Prostate gland (tissue), 2 donors: ENCODE results near the gene SERINC2. TPM values are rescaled to one million over a fixed set of nuclear protein-coding genes. Genes with fewer than 3 reads are reported as not detected.

ENCODE experiments used
- DNase-seq: peaks from one replicate; pipeline ENCODE4 v3.0.0-alpha.2; 2019; ENCODE audit warnings: low spot score
- H3K27ac ChIP-seq, 2 donors: fragments of 200-600 bp; sonication (generic); 2 replicates each; pipeline ENCODE4 v1.5.1; 2017 to 2019
- H3K27me3 ChIP-seq: fragments of 200-600 bp; sonication (generic); replicated peaks from 2 replicates; pipeline ENCODE4 v1.5.1; 2019; ENCODE audit not compliant: insufficient read depth
- H3K36me3 ChIP-seq, 2 donors: fragments of 200-600 bp; sonication (generic); 1 replicate in 1 of 2; 2 replicates in 1 of 2; pipeline versions ENCODE4 v1.5.1 to v1.8.1; 2017 to 2019
- H3K4me1 ChIP-seq: fragments of 200-600 bp; sonication (generic); replicated peaks from 2 replicates; pipeline ENCODE4 v1.5.1; 2019
- H3K4me3 ChIP-seq, 2 donors: fragments of 200-600 bp; sonication (generic); 2 replicates each; pipeline ENCODE4 v1.5.1; 2017 to 2019
- H3K9me3 ChIP-seq: fragments of 200-600 bp; sonication (generic); 2 replicates; pipeline ENCODE4 v1.5.1; 2017
- CTCF ChIP-seq, 4 experiments: fragments of 200-600 bp in 2 of 4; fragments of 450-650 bp in 2 of 4; sonication (generic) in 2 of 4; IDR thresholded peaks; 1 replicate in 3 of 4; 2 replicates in 1 of 4; pipeline ENCODE4 v1.5.1; 2016 to 2019; ENCODE audit warnings: antibody characterized with exemption in 4 of 4, mild to moderate bottlenecking in 2 of 4, moderate library complexity in 2 of 4
- POLR2A ChIP-seq: fragments of 450-650 bp; IDR thresholded peaks from one replicate; pipeline ENCODE4 v1.6.1; 2016; ENCODE audit warnings: antibody characterized with exemption, mild to moderate bottlenecking
- POLR2AphosphoS5 ChIP-seq: sonication (generic); formaldehyde crosslinking; IDR thresholded peaks from one replicate; pipeline ENCODE4 v1.6.1; 2017; ENCODE audit warnings: antibody characterized with exemption
- WGBS: methylation state at CpG from one replicate; pipeline ENCODE4 v1.1.5; 2018; 5-methylcytosine and 5-hydroxymethylcytosine counted together
- intact Hi-C: fragments of 100-400 bp; cut with DNase I; formaldehyde crosslinking; loops from one replicate; pipeline ENCODE4 v1.14.2; 2022
- total RNA-seq, 2 donors: library from RNA; depleted of rRNA; stranded (reverse); fragments of >200 nt; gene quantifications; one replicate each; pipeline ENCODE4 v1.1.0, GENCODE V29; 2016

Gene SERINC2
- total RNA-seq, 2 donors from 2014 or later, result 76.1 to 110 TPM

GRCh38 chr1:31439276-31439675 lies 26.3 kb downstream of the SERINC2 start:
- Histone ChIP-seq H3K27ac (no peak overlapping the region), H3K4me1 (no peaks in the 10 kb centered on the region), H3K36me3 (no peaks in the 10 kb centered on the region), H3K4me3 (no peak overlapping the region), H3K9me3 (no peaks in the 10 kb centered on the region), H3K27me3 (no peaks in the 10 kb centered on the region)
- DNase-seq, result no peak
- WGBS, result 84% methylated on average over 3 of the region's 3 CpGs
- intact Hi-C loops, result no loop called here
- no peak for TF ChIP-seq POLR2AphosphoS5
- TF ChIP-seq POLR2A, result no peak
- no peak for TF ChIP-seq CTCF (IDR thresholded peaks at IDR 0.05)

DNA sequence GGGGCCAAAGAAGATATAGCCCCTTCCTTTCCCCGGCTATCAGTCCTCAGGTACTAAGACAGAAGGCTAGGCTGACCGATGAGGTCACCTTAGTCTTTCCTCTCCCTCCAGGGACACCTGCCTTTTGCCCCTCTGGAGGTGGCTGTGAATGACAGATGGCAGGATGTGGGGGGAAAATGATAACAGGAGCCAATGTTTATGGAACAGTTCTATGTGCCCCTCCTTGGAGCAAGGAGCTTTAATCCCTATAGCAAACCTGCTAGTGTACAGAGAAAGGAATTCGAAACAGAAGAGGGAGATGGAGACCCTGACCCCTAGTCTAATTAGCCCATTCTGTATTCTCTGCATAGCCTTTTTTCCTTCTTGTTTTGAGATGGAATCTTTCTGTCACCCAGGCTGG lies 28.1 kb downstream of the SERINC2 start:
- 88% methylated on average over 3 of the region's 3 CpGs for WGBS
- Histone ChIP-seq H3K36me3 (no peaks in the 10 kb centered on the region), H3K27me3 (no peaks in the 10 kb centered on the region), H3K4me3 (no peak overlapping the region), H3K27ac (no peak overlapping the region), H3K4me1 (no peaks in the 10 kb centered on the region), H3K9me3 (no peaks in the 10 kb centered on the region)
- intact Hi-C loops, result no loop called here
- TF ChIP-seq POLR2AphosphoS5 (no peak), CTCF (IDR thresholded peaks at IDR 0.05) (no peak), POLR2A (no peak)
- DNase-seq, result no peak

GRCh38 chr1:31441558-31441957 lies 28.5 kb downstream of the SERINC2 start:
- Histone ChIP-seq H3K4me1 (no peaks in the 10 kb centered on the region), H3K27ac (no peak overlapping the region), H3K4me3 (no peak overlapping the region), H3K9me3 (no peaks in the 10 kb centered on the region), H3K27me3 (no peaks in the 10 kb centered on the region), H3K36me3 (no peaks in the 10 kb centered on the region)
- TF ChIP-seq POLR2A (no peak), POLR2AphosphoS5 (no peak), CTCF (IDR thresholded peaks at IDR 0.05) (no peak)
- DNase-seq, result no peak
- intact Hi-C loops, result no loop called here
- WGBS, result 83% methylated on average over 4 of the region's 4 CpGs

DNA sequence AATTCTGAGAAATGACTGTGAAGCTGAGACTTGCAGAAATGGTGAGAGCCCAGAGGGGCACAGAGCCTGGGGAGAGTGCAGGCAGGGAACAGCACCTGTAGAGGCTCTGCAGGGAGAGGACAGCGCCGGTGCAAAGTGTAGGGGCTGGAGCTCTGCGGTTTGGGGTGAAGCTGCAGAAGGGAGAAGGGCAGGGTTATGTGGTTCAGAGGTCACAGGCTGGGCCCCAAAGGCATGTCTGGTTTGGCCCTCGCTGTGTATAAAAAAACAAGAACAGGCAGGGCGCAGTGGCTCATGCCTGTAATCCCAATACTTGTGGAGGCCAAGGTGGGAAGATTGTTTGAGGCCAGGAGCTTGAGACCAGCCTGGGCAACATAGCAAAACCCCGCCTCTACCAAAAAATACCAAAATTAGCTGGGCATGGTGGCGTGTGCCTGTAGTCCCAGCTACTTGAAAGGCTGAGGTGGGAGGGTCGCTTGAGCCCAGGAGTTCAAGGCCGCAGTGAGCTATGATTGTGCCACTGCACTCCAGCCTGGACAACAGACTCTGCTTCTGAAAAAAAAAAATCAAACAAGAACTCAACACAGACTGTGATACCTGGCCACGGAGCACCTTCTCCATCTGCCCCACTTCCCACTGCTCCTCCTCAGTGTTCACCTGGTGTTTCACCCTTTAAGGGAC lies 29.1 kb downstream of the SERINC2 start:
- 84% methylated on average over 10 of the region's 10 CpGs for WGBS
- Histone ChIP-seq H3K4me1 (no peaks in the 10 kb centered on the region), H3K36me3 (no peaks in the 10 kb centered on the region), H3K27ac (no peak overlapping the region), H3K9me3 (no peaks in the 10 kb centered on the region), H3K27me3 (no peaks in the 10 kb centered on the region), H3K4me3 (no peak overlapping the region)
- TF ChIP-seq POLR2A (no peak), CTCF (IDR thresholded peaks at IDR 0.05) (no peak), POLR2AphosphoS5 (no peak)
- DNase-seq, result no peak
- intact Hi-C loops, result no loop called here

- no peaks in the 10 kb centered on the region for H3K36me3 ChIP-seq
- DNase-seq, result no peak
- TF ChIP-seq POLR2AphosphoS5 (no peak), CTCF (IDR thresholded peaks at IDR 0.05) (no peak), POLR2A (no peak)
These were observed 29.6 kb downstream of the SERINC2 start for GRCh38 chr1:31442648-31442994.

More at GRCh38 chr1:31442648-31442994, 29.6 kb downstream of the SERINC2 start:
- intact Hi-C loops, result no loop called here
- Histone ChIP-seq H3K4me3 (no peak overlapping the region), H3K27ac (no peak overlapping the region), H3K27me3 (no peaks in the 10 kb centered on the region), H3K9me3 (no peaks in the 10 kb centered on the region), H3K4me1 (no peaks in the 10 kb centered on the region)
- WGBS, result 80% methylated on average over 4 of the region's 4 CpGs
